ENCODE results near the gene TTC28. TPM values are rescaled to one million over a fixed set of nuclear protein-coding genes. Genes with fewer than 3 reads are reported as not detected.

Gene TTC28
- total RNA-seq, 1 donor from 2014 or later = 70.8 TPM

DNA sequence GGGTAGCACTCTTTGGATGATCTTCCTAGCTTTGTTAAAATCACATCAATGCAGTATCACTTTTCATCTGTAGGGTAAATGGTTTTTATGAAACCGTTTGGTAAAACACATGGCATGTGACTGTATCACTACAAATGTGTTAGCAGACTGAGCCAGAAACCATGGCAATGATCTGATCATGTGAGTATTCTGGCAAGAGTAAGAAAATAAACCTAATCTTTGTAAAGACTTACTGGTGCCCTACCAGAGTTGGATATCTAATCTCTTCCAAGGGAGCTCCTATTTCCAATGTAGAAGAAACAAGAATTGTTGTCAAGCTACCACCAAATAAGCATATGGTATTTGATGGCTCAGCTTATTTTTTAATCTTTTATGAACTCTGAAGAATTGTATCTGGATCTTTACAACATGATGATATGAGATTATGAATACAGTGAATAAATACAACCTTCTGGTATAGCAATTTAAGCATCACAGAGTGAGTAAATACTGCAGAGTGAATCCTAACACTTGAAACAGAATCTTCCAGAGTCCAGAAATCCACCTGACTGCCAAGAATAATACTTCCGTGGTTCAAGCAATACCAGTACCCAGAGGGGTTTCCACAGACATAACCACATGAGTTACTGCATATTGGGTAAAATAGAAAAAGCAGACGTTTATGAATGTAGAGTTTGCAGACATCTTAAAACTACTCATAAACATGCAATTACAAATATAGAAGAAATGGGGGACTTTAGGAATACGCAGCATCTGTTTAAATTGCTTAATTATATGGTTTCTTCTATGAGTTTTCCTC, 238.8 kb downstream of the TTC28 start:
- no peak for DNase-seq (ENCODE audit: low spot score)
- H3K9me3 Mint-ChIP-seq (ENCODE audit: unreplicated experiment) = no peaks in the 10 kb centered on the region
- peaks cover 4% of the 10 kb centered on the region for H3K27me3 Mint-ChIP-seq (ENCODE audit: unreplicated experiment)
- H3K27ac Mint-ChIP-seq (ENCODE audit: unreplicated experiment) = no peak overlapping the region
- peaks cover 31% of the 10 kb centered on the region for H3K4me1 Mint-ChIP-seq (ENCODE audit: unreplicated experiment)
- TF ChIP-seq, protein P1, sequence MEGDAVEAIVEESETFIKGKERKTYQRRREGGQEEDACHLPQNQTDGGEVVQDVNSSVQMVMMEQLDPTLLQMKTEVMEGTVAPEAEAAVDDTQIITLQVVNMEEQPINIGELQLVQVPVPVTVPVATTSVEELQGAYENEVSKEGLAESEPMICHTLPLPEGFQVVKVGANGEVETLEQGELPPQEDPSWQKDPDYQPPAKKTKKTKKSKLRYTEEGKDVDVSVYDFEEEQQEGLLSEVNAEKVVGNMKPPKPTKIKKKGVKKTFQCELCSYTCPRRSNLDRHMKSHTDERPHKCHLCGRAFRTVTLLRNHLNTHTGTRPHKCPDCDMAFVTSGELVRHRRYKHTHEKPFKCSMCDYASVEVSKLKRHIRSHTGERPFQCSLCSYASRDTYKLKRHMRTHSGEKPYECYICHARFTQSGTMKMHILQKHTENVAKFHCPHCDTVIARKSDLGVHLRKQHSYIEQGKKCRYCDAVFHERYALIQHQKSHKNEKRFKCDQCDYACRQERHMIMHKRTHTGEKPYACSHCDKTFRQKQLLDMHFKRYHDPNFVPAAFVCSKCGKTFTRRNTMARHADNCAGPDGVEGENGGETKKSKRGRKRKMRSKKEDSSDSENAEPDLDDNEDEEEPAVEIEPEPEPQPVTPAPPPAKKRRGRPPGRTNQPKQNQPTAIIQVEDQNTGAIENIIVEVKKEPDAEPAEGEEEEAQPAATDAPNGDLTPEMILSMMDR (IDR thresholded peaks at IDR 0.05; ENCODE audit: unreplicated experiment) = no peak
- peak overlapping the region; percentile 93 for H3K4me3 Mint-ChIP-seq (ENCODE audit: unreplicated experiment)
- no peaks in the 10 kb centered on the region for H3K36me3 Mint-ChIP-seq (ENCODE audit: low read depth, unreplicated experiment)

GRCh38 chr22:28438183-28438768, 241.4 kb downstream of the TTC28 start:
- no peak overlapping the region for H3K27ac Mint-ChIP-seq (ENCODE audit: unreplicated experiment)
- TF ChIP-seq, protein P1 (IDR thresholded peaks at IDR 0.05; ENCODE audit: unreplicated experiment) = no peak
- H3K4me1 Mint-ChIP-seq (ENCODE audit: unreplicated experiment) = peaks cover 24% of the 10 kb centered on the region
- no peak for DNase-seq (ENCODE audit: low spot score)
- no peaks in the 10 kb centered on the region for H3K36me3 Mint-ChIP-seq (ENCODE audit: low read depth, unreplicated experiment)
- H3K9me3 Mint-ChIP-seq (ENCODE audit: unreplicated experiment) = no peaks in the 10 kb centered on the region
- peaks cover 4% of the 10 kb centered on the region for H3K27me3 Mint-ChIP-seq (ENCODE audit: unreplicated experiment)
- H3K4me3 Mint-ChIP-seq (ENCODE audit: unreplicated experiment) = no peak overlapping the region

DNA sequence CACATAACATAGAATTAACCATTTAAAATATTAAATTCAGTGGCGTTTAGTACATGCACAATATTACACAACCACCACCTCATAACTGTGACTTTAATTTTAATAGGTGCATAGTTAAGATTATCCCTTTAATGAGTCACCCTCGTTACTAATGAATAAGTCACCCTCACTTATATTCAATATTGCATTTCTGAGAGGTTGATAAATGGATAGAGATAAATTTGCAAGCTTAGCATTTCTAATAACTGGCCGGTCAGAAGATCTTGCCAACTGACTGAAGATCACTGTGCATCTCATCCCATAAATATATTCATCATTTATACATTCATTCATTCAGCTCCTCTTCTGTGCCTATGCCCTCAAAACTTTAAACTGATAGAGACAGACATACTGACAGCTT, 243.7 kb downstream of the TTC28 start:
- no peak for DNase-seq (ENCODE audit: low spot score)
- Mint-ChIP-seq H3K4me3 (ENCODE audit: unreplicated experiment) (no peak overlapping the region), H3K27ac (ENCODE audit: unreplicated experiment) (no peak overlapping the region), H3K4me1 (ENCODE audit: unreplicated experiment) (peaks cover 17% of the 10 kb centered on the region), H3K27me3 (ENCODE audit: unreplicated experiment) (peaks cover 2% of the 10 kb centered on the region), H3K36me3 (ENCODE audit: low read depth, unreplicated experiment) (no peaks in the 10 kb centered on the region), H3K9me3 (ENCODE audit: unreplicated experiment) (no peaks in the 10 kb centered on the region)
- TF ChIP-seq, protein P1 (IDR thresholded peaks at IDR 0.05; ENCODE audit: unreplicated experiment) = no peak

DNA sequence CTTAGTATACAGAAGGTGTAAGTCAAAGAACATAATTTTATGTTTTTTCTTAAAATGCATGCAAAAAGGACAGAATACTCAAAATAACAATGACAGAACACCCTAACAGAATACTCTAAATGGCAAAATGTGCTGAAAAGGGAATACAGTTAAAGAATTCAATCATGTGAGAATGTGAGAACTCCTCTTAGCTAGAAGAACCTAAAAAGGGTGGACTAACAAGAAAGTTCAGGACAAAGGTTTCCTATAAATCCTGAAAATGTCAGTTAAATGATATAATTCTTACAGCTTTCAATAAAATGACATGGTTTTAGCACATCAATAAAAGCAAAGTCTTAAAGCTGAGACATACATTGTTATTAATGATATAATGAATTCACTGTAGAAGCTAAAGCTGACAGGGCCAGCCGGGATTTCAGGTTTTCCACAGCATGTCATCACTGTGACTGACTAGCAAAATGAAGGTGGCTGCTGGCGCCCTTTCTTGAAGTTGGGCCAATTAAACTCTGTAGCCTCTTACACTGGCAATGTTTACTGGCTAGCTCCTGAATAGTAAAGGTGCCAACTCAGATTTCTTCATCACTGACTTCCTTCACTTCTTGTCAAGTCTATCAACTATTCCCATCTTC, 244.4 kb downstream of the TTC28 start:
- Mint-ChIP-seq H3K9me3 (ENCODE audit: unreplicated experiment) (no peaks in the 10 kb centered on the region), H3K36me3 (ENCODE audit: low read depth, unreplicated experiment) (no peaks in the 10 kb centered on the region), H3K4me1 (ENCODE audit: unreplicated experiment) (peaks cover 13% of the 10 kb centered on the region), H3K27me3 (ENCODE audit: unreplicated experiment) (peaks cover 2% of the 10 kb centered on the region), H3K27ac (ENCODE audit: unreplicated experiment) (no peak overlapping the region), H3K4me3 (ENCODE audit: unreplicated experiment) (no peak overlapping the region)
- DNase-seq (ENCODE audit: low spot score) = no peak
- TF ChIP-seq, protein P1 (IDR thresholded peaks at IDR 0.05; ENCODE audit: unreplicated experiment) = no peak

Data from endothelial cell (in vitro differentiated cells).